HG03135 (cell line): ENCODE measurements around the gene IRF9.

Experiments used
- ATAC-seq: cut with Tn5 transposase; IDR thresholded peaks from one replicate; pipeline ENCODE4 v1.9.1; 2021; ENCODE audit warnings: mild to moderate bottlenecking, moderate library complexity; ENCODE audit not compliant: unreplicated experiment

IRF9 gene

GRCh38 chr14:24160850-24161804 is at the start of gene IRF9:
IRF9 (plus strand) TSS chr14:24161265; CDS start chr14:24162145, 880 bp downstream.
- peak; percentile 78 for ATAC-seq

GRCh38 chr14:24113379-24113800 is 47.7 kb upstream of the IRF9 start:
- peak; percentile 2 for ATAC-seq

DNA sequence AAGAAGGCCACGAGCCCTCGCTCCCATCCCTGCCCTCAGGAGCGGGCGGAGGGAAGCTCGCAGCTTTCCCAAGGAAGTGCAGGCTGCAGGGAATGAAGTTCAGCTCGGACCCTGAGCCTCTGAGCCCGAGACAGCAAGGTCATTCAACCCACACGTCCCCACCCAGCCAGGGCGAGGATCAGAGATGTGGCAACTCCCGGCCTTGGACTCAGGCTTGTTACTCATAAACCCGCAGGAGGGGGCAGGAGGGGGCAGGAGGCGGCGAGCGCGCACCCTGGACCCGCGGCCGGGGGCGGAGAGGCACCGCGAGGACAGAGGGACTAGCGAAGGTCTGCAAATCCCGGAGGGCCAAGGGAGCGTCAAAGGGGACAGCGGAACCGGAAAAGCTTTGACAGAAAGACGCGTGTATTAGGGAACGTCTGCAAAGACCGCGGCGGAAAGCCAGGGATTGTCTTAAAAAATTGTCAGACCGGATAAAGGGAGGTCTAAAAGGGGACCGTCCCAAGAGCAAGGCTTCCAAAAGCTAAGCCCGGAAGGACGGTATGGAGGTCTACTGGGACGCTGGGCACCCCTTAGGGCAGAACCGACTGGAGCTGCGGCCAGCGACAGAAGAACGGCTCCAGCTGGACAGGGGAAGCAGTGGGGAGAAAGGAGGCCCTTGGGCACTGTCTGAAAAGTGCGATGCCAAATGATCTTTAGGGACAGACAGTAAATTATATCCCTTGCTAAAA is 47.1 kb upstream of the IRF9 start:
- ATAC-seq = peak; percentile 28

GRCh38 chr14:24114532-24115421 is 46.3 kb upstream of the IRF9 start, which contains the start of the genes DCAF11 and NRL:
DCAF11 (plus strand) TSS chr14:24114777; CDS start chr14:24115595, 818 bp downstream.
NRL (minus strand) TSS chr14:24114949; CDS start chr14:24082848, 32,101 bp downstream.
- peak; percentile 80 for ATAC-seq

- ATAC-seq = no peak
These were observed 45.5 kb upstream of the IRF9 start for GRCh38 chr14:24115422-24116127.

- ATAC-seq = no peak
These were observed 44.8 kb upstream of the IRF9 start for GRCh38 chr14:24116128-24116814.

GRCh38 chr14:24117179-24117578 is 43.9 kb upstream of the IRF9 start:
- ATAC-seq = no peak

DNA sequence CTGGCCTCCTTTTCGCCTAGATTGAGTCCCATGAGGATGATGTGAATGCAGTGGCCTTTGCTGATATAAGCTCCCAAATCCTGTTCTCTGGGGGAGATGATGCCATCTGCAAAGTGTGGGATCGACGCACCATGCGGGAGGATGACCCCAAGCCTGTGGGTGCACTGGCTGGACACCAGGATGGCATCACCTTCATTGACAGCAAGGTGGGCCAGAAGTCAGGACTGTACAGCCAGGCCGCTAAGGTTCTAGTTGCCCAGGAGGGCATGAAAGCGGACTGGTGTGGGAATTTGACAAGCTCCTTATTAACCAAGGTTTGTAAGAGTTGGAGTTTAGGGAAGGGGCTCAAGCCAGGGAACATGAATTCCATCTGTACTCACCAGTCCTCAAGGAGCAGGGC is 41.4 kb upstream of the IRF9 start:
- ATAC-seq = no peak

GRCh38 chr14:24121210-24121609 is 39.9 kb upstream of the IRF9 start:
- ATAC-seq = no peak

DNA sequence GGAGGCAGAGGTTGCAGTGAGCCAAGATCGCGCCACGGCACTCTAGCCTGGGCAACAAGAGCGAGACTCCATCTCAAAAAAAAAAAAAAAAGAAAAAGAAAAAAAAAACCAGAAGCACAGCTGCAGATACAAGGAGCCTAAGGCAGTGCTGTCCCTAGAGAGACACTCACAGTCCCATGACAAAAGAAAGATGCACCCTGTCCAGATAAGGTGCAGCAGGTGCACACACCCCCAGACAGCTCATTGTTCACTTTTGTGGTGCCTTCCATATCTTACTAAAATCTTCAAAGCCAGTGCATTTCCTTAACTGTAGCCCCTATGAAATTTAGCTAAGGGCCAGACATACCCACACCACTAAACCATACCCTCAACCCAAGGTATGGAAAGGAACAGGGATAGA is 38.6 kb upstream of the IRF9 start:
- ATAC-seq = no peak

DNA sequence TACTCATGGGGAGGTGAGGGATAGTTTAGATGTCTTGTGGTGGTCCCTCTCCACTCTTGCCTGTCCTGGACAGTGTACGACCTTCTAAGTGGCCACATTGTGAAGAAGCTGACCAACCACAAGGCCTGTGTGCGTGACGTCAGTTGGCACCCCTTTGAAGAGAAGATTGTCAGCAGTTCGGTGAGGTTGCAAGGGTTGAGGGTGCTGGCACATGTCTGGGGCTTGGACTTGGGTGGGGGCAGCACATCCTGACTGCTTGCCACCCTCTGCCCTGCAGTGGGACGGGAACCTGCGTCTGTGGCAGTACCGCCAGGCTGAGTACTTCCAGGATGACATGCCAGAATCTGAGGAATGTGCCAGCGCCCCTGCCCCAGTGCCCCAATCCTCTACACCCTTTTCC is 38.2 kb upstream of the IRF9 start:
- no peak for ATAC-seq

DNA sequence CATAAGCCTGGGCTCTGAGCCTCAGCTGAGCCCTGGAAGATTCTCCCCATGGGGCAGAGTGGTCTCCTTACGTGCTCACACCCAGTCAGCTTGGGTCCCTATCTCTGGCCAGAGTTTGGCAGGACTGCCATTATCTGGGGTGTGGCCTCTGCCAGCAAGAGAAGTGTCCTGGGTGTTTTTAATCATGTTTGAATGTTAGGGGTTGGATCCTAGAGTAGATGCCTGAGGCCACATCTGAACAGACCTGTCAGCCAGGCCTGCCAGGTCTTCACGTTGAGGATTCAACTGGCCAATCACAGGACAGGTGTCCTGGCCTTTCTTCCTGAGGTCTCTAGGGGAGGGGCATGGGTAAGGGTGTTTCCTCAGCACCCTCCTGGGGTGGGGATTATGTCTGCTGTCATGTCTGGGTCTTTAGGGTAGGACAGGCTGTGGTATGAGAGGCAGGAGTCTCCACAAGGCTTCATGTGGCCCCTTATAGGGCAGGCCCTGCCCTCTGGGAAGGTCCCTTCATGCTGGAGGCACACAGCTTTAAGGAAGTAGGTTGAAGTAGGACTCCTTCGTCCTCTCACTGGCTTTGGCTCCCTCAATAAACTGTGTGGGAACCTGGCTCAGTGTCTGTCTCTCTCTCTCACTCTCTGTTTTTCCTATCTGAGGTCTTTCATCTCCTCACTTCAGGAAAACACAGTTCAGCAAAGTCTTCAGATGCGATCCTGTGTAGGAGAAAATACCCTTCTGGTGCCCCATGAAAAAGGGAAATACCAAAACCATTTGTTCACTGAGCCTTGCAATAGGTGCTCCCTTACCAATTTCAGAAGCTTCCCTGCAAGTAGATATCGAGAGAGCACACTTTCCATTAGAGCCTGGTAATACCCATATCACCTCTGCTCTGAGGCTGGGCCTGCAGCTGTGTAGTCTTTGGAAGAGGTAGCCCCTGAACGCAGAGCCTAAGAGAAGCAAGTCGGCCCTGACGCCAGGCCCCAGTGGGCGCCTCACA is 37.3 kb upstream of the IRF9 start:
- no peak for ATAC-seq

DNA sequence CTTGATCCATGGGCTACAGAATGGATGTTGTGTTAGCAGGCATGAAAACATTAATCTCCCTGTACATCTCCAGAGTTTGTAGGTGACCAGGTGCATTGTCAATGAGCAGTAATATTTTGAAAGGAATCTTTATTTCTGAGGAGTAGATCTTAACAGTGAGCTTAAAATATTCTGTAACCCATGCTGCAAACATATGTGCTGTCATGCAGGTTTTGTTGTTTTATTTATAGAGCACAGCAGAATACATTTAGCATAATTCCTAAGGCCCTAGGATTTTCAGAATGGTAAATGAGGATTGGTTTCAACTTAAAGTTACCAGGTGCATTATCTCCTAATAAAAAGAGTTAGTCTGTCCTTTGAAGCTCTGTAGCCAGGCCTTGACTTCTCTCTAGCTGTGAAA is 34.1 kb upstream of the IRF9 start:
- no peak for ATAC-seq

DNA sequence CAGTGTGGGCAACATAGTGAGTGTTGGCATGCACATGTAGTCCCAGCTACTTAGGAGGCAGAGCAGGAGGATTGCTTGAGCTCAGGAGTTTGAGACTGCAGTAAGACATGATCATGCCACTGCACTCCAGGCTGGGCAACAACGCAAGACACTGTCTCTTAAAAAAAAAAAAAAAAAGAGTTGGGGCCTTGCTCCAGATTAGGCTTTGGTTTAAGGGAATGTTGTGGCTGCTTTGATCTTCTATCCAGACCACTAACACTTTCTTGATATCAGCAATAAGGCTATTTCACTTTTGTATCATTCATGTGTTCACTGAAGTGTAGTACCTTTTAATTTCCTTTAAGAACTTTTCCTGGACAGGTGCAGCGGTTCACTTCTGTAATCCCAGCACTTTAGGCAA is 33.4 kb upstream of the IRF9 start:
- ATAC-seq = no peak

DNA sequence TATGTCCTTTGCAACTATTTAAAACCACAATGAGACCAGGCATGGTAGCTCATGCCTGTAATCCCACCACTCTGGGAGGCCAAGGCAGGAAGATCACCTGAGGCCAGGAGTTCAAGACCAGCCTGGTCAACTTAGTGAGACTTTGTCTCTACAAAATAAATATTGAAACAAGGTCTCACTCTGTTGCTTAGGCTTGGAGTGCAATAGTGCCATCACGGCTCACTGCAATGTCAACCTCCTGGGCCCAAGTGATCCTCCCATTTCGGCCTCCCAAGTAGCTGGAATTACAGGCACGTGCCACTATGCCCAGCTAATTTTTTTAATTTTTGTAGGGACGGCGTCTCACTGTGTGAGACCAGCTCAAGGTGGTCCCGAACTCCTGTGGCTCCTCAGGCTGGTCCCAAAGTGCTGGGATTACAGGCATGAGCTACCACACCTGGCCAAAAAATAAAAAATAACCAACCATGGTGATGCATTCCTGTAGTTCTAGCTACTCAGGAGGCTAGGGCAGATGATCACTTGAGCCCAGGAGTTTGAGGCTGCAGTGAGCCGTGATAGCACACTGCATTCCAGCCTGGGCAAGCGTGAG is 31.6 kb upstream of the IRF9 start:
- no peak for ATAC-seq

GRCh38 chr14:24130380-24130716 is 30.7 kb upstream of the IRF9 start, which contains the start of gene FITM1:
FITM1 (plus strand) TSS chr14:24130659; CDS start chr14:24131564, 905 bp downstream.
- ATAC-seq = no peak

DNA sequence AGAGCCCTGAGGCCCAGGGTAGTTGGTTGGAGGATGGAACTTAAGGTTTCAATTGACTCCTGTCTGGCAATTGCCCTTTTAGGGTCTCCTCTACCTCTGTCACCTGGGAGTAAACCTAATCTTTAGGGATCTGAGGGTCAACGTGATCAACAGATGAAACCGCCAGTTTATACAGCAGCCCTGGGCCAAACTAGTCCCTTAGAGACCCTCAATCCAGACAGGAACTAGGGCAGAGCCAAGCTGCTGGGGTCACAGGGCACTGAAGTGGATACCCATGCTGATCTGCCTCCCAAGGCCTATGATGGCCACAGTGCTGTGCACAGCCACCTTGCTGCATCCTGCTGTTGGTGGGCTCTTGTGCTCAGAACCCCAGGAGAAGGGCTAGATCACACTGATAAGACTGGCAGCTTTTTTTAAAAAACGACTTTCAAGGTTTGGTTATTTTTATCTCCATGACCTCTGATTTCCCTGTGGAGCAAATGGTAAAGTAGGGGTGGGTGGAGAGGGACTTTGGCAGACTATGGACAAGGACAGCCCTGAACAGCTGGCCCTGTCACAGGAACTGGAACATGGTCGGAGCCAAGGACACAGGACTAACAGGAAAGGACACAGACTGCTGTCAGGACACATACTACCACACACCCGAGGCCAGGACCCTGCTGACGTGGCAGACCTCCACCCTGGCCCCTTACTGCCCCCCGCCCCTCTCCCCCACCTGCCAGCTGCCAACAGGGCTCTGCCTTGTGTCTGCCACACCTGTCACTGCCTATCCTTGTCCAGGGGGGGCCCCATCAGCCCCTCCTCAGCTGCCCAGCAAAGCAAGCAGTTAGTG is 30.1 kb upstream of the IRF9 start:
- no peak for ATAC-seq
